Endothelial cell of umbilical vein (primary cell): ENCODE measurements around the gene MSH3. TPM values are rescaled to one million over a fixed set of nuclear protein-coding genes. Genes with fewer than 3 reads are reported as not detected.
A peak's percentile ranks its signal among the peaks of the same experiment; 100 is the strongest.

Experiments used
- BruUV-seq: library from RNA; stranded (reverse); fragments of 400-500 nt; replicated peaks from 2 replicates; lab custom pipeline; 2021; lab: Mats Ljungman, UMichigan
- CTCF ChIA-PET: fragments of 300-600, 350-600 bp; sonication (Branson Sonifier 250); formaldehyde crosslinking; loops from one replicate; lab custom pipeline; 2021; ENCODE audit warnings: antibody characterized with exemption, inconsistent platforms; lab: Charles Lee
- POLR2A ChIA-PET: fragments of 300-600, 350-600 bp; sonication (Branson Sonifier 250); formaldehyde crosslinking; loops from one replicate; lab custom pipeline; 2021; ENCODE audit warnings: antibody characterized with exemption, inconsistent platforms; lab: Charles Lee
- DNase-seq: peaks from one replicate; pipeline ENCODE4 v3.0.0-alpha.2; 2011; ENCODE audit warnings: low read depth, low spot score
- FAIRE-seq: peaks from 2 replicates; lab custom pipeline; 2011; peaks lifted over from hg19 to GRCh38; lab: Jason Lieb, UNC
- H2AFZ ChIP-seq: 2 replicates; pipeline ENCODE4 v1.6.0; 2012; ENCODE audit warnings: low read depth, low read length, control low read depth, inconsistent platforms
- H3K27ac ChIP-seq: 2 replicates; pipeline ENCODE4 v1.5.1; 2011; ENCODE audit warnings: low read depth, mild to moderate bottlenecking, control low read depth, low read length, moderate library complexity; ENCODE audit not compliant: insufficient read depth
- H3K27me3 ChIP-seq, 2 experiments: 2 replicates each; pipeline versions ENCODE4 v1.6.0 to v1.6.1; 2011; ENCODE audit warnings: low read length in 2 of 2, mixed read lengths in 1 of 2; ENCODE audit not compliant: control insufficient read depth in 2 of 2, insufficient read depth in 2 of 2
- H3K36me3 ChIP-seq, 2 experiments: 2 replicates in 1 of 2; 3 replicates in 1 of 2; pipeline ENCODE4 v1.5.1; 2011; ENCODE audit warnings: low read length in 2 of 2, mild to moderate bottlenecking in 1 of 2, moderate library complexity in 1 of 2; ENCODE audit not compliant: control insufficient read depth in 2 of 2, insufficient read depth in 2 of 2; ENCODE audit errors: extremely low read depth in 1 of 2
- H3K4me1 ChIP-seq: 3 replicates; pipeline ENCODE4 v1.5.1; 2011; ENCODE audit warnings: mild to moderate bottlenecking, low read length; ENCODE audit not compliant: control insufficient read depth, insufficient read depth; ENCODE audit errors: extremely low read depth
- H3K4me2 ChIP-seq: 2 replicates; pipeline ENCODE4 v1.6.1; 2011; ENCODE audit warnings: low read length, control low read depth, mixed read lengths; ENCODE audit not compliant: insufficient read depth
- H3K4me3 ChIP-seq, 3 experiments: fragments of 200-600 bp in 1 of 3; sonication (generic), shearing (Covaris generic) in 1 of 3; replicated peaks in 1 of 3; 2 replicates each; pipeline ENCODE4 v1.5.1; 2011 to 2016; ENCODE audit warnings: control low read depth in 3 of 3, low read length in 3 of 3, mild to moderate bottlenecking in 2 of 3, inconsistent platforms in 1 of 3, low read depth in 1 of 3, moderate library complexity in 1 of 3; ENCODE audit not compliant: insufficient read depth in 1 of 3
- H3K79me2 ChIP-seq: 2 replicates; pipeline ENCODE4 v1.6.0; 2012; ENCODE audit warnings: low read length, inconsistent platforms; ENCODE audit not compliant: control insufficient read depth, insufficient read depth
- H3K9ac ChIP-seq: replicated peaks from 2 replicates; pipeline ENCODE3; 2011; ENCODE audit warnings: low read length, control low read depth; ENCODE audit not compliant: insufficient read depth; ENCODE audit errors: extremely low read depth
- H3K9me1 ChIP-seq: replicated peaks from 3 replicates; pipeline ENCODE4 v1.6.0; 2011; ENCODE audit warnings: mild to moderate bottlenecking, low read length; ENCODE audit not compliant: control insufficient read depth, insufficient read depth; ENCODE audit errors: extremely low read depth
- H3K9me3 ChIP-seq: replicated peaks from 2 replicates; pipeline ENCODE4 v1.5.1; 2012; ENCODE audit warnings: low read length, inconsistent platforms; ENCODE audit not compliant: control insufficient read depth, insufficient read depth
- H4K20me1 ChIP-seq: replicated peaks from 2 replicates; pipeline ENCODE3; 2011; ENCODE audit warnings: mild to moderate bottlenecking, low read length; ENCODE audit not compliant: control insufficient read depth, insufficient read depth; ENCODE audit errors: extremely low read depth
- EZH2 ChIP-seq: IDR thresholded peaks from 2 replicates; pipeline ENCODE4 v1.6.1; 2012; ENCODE audit warnings: borderline replicate concordance, low read depth, mild to moderate bottlenecking, moderate library complexity, low read length, inconsistent platforms; ENCODE audit not compliant: severe bottlenecking
- FOS ChIP-seq: IDR thresholded peaks from 2 replicates; pipeline ENCODE4 v1.6.1; 2011; ENCODE audit warnings: mild to moderate bottlenecking, low read length, moderate library complexity, borderline replicate concordance; ENCODE audit not compliant: insufficient read depth
- GATA2 ChIP-seq: IDR thresholded peaks from 2 replicates; pipeline ENCODE4 v1.7.0; 2011; ENCODE audit warnings: low read depth, mild to moderate bottlenecking, moderate library complexity, mixed read lengths, low read length; ENCODE audit not compliant: insufficient read length, insufficient read depth
- JUN ChIP-seq: IDR thresholded peaks from 2 replicates; pipeline ENCODE4 v1.6.1; 2011; ENCODE audit warnings: borderline replicate concordance, low read depth; ENCODE audit not compliant: insufficient read length, insufficient read depth
- MYC ChIP-seq: IDR thresholded peaks from one replicate; pipeline ENCODE4 v1.6.1; 2011; ENCODE audit warnings: mild to moderate bottlenecking, low read depth, low read length
- POLR2A ChIP-seq: IDR thresholded peaks from 2 replicates; pipeline ENCODE4 v1.6.1; 2012; ENCODE audit warnings: low read depth, mild to moderate bottlenecking, control low read depth, low read length
- POLR2AphosphoS5 ChIP-seq: IDR thresholded peaks from 2 replicates; pipeline ENCODE4 v1.6.1; 2012; ENCODE audit warnings: low read depth, mild to moderate bottlenecking, control low read depth, low read length, moderate library complexity; ENCODE audit not compliant: insufficient read depth
- dilution Hi-C: fragments of 300-500 bp; cut with MboI; formaldehyde crosslinking; loops from one replicate; pipeline ENCODE4 v1.15.0; 2019; ENCODE audit warnings: low sequenced_read_pairs; ENCODE audit not compliant: extremely low pct_ligation_motif_present
- intact Hi-C: fragments of 100-400 bp; cut with micrococcal nuclease; formaldehyde crosslinking; loops from one replicate; pipeline ENCODE4 v1.10.0; 2022
- polyA plus RNA-seq, 4 experiments: library from polyadenylated mRNA; depleted of rRNA in 3 of 4; stranded (reverse) in 3 of 4; unstranded in 1 of 4; fragments of >200 nt; gene quantifications; 2 replicates each; pipeline versions ENCODE4 v1.2.1 to v1.2.3, GENCODE V29; 2011 to 2012; ENCODE audit warnings: missing spikeins in 1 of 4
- total RNA-seq: library from RNA; stranded (reverse); gene quantifications from 2 replicates; pipeline ENCODE4 v1.2.3, GENCODE V29; 2021
- TF ChIP-seq, protein P1 (sequence below): IDR thresholded peaks from 2 replicates; pipeline ENCODE4 v1.6.1; 2011; ENCODE audit not compliant: insufficient read depth, insufficient read length
- TF ChIP-seq, protein P2 (sequence below), 2 donors: IDR thresholded peaks; 1 replicate in 1 of 2; 2 replicates in 1 of 2; pipeline ENCODE4 v1.5.1; 2011; ENCODE audit warnings: low read length in 2 of 2, mild to moderate bottlenecking in 2 of 2, moderate library complexity in 2 of 2, control low read depth in 1 of 2, inconsistent platforms in 1 of 2, low read depth in 1 of 2; ENCODE audit not compliant: insufficient read depth in 1 of 2; ENCODE audit errors: extremely low read depth in 1 of 2

Gene MSH3
- total and polyA plus RNA-seq, 2 donors (not counting 3 experiments of a cell fraction or from before 2014, with no cell fraction given) = 2.0 to 13.0 TPM

DNA sequence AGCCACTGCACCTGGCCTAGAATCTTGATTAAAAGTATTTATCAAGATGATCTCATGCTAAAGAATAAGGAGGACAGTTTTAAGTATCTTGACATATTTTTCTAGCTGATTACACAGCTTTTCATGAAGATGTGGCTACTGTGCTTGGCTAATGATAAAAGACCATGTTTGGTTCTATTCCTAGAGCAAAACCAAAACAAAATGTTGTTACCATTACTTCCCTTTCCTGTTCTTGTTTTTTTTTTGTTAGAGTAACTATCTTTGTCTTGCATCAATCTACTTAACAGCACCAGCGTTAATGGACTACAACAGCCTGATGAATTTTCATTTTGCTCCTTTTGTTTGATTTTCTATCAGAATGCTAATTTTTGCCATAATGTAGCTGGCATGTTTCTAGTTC lies 86.5 kb downstream of the MSH3 start:
- H3K9me3 ChIP-seq = no peaks in the 10 kb centered on the region
- no peaks in the 10 kb centered on the region for H4K20me1 ChIP-seq
- no peak overlapping the region for H3K27ac ChIP-seq
- TF ChIP-seq POLR2AphosphoS5 (no peak), POLR2A (no peak), MYC (no peak), FOS (no peak), JUN (no peak), EZH2 (no peak), GATA2 (no peak)
- TF ChIP-seq, protein P1, sequence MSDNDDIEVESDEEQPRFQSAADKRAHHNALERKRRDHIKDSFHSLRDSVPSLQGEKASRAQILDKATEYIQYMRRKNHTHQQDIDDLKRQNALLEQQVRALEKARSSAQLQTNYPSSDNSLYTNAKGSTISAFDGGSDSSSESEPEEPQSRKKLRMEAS = no peak
- TF ChIP-seq, protein P2, sequence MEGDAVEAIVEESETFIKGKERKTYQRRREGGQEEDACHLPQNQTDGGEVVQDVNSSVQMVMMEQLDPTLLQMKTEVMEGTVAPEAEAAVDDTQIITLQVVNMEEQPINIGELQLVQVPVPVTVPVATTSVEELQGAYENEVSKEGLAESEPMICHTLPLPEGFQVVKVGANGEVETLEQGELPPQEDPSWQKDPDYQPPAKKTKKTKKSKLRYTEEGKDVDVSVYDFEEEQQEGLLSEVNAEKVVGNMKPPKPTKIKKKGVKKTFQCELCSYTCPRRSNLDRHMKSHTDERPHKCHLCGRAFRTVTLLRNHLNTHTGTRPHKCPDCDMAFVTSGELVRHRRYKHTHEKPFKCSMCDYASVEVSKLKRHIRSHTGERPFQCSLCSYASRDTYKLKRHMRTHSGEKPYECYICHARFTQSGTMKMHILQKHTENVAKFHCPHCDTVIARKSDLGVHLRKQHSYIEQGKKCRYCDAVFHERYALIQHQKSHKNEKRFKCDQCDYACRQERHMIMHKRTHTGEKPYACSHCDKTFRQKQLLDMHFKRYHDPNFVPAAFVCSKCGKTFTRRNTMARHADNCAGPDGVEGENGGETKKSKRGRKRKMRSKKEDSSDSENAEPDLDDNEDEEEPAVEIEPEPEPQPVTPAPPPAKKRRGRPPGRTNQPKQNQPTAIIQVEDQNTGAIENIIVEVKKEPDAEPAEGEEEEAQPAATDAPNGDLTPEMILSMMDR (IDR thresholded peaks at IDR 0.05; ENCODE audit: extremely low read depth in 1 of 2, insufficient read depth in 1 of 2, low read depth in 1 of 2, low read length in 2 of 2) = no peak
- no peaks in the 10 kb centered on the region for H3K9me1 ChIP-seq
- ChIA-PET CTCF (interaction anchor here (0.6 to 1.7 kb wide), 4 partner anchors 13 to 562 kb away, joined by 3 to 6 read pairs (median 4); no protein-coding TSS in a partner anchor), POLR2A (no interaction called here)
- no peaks in the 10 kb centered on the region for H3K4me1 ChIP-seq
- peak; percentile 68 for FAIRE-seq
- no peak overlapping the region for H2AFZ ChIP-seq
- H3K4me3 ChIP-seq = no peak overlapping the region
- intact Hi-C loops = no loop called here
- no peaks in the 10 kb centered on the region for H3K79me2 ChIP-seq
- H3K9ac ChIP-seq = no peak overlapping the region
- dilution Hi-C loops = no loop called here
- peaks cover 0 to 2% of the 10 kb centered on the region in 2 experiments for H3K36me3 ChIP-seq
- H3K27me3 ChIP-seq = no peaks in the 10 kb centered on the region
- no peak for DNase-seq
- no TSS peak for BruUV-seq
- H3K4me2 ChIP-seq = no peak overlapping the region
